Neural cell (in vitro differentiated cells): ENCODE data around the gene NCKAP5. TPM values are rescaled to one million over a fixed set of nuclear protein-coding genes. Genes with fewer than 3 reads are reported as not detected.

Experiments used
- H2AFZ ChIP-seq: fragments of 200-600, 300-800 bp; sonication (generic), shearing (Covaris generic); 2 replicates; pipeline ENCODE4 v1.6.0; 2014; ENCODE audit warnings: low read depth, mild to moderate bottlenecking, antibody characterized with exemption, low read length, moderate library complexity
- H3F3A ChIP-seq: fragments of 200-600 bp; shearing (Covaris generic); 2 replicates; pipeline ENCODE4 v1.6.1; 2016; ENCODE audit warnings: mild to moderate bottlenecking, moderate library complexity, mixed read lengths, antibody characterized with exemption, low read length; ENCODE audit not compliant: insufficient read depth, poor library complexity, severe bottlenecking
- H3K27ac ChIP-seq: fragments of 200-600, 300-800 bp; sonication (generic), shearing (Covaris generic); 2 replicates; pipeline ENCODE4 v1.5.1; 2014; ENCODE audit warnings: mild to moderate bottlenecking, low read length, moderate library complexity
- H3K27me3 ChIP-seq: fragments of 300-800, 200-600 bp; sonication (generic), shearing (Covaris generic); 2 replicates; pipeline ENCODE4 v1.6.0; 2014; ENCODE audit warnings: mild to moderate bottlenecking, low read depth, low read length, moderate library complexity; ENCODE audit not compliant: insufficient read depth
- H3K36me3 ChIP-seq: fragments of 300-800, 200-600 bp; sonication (generic), shearing (Covaris generic); 2 replicates; pipeline ENCODE4 v1.5.1; 2014; ENCODE audit warnings: mild to moderate bottlenecking, antibody characterized with exemption, low read length, moderate library complexity; ENCODE audit not compliant: insufficient read depth
- H3K4me2 ChIP-seq: fragments of 300-800, 200-600 bp; sonication (generic), shearing (Covaris generic); 2 replicates; pipeline ENCODE4 v1.6.0; 2014; ENCODE audit warnings: mild to moderate bottlenecking, low read length
- H3K4me3 ChIP-seq: fragments of 300-800, 200-600 bp; sonication (generic), shearing (Covaris generic); 2 replicates; pipeline ENCODE4 v1.5.1; 2014; ENCODE audit warnings: mild to moderate bottlenecking, low read length, moderate library complexity
- H3K79me2 ChIP-seq: fragments of 200-600 bp; shearing (Covaris generic); replicated peaks from 2 replicates; pipeline ENCODE4 v1.6.0; 2014; ENCODE audit warnings: mild to moderate bottlenecking, low read length, moderate library complexity; ENCODE audit not compliant: insufficient read depth
- H3K9ac ChIP-seq: fragments of 300-800, 200-600 bp; sonication (generic), shearing (Covaris generic); 2 replicates; pipeline ENCODE4 v1.6.1; 2016; ENCODE audit warnings: mild to moderate bottlenecking, low read length, mixed read lengths
- H3K9me2 ChIP-seq: fragments of 200-600 bp; shearing (Covaris generic); 2 replicates; pipeline ENCODE4 v1.6.1; 2016; ENCODE audit warnings: mild to moderate bottlenecking, low read length, mixed read lengths; ENCODE audit not compliant: insufficient read depth
- H3K9me3 ChIP-seq: fragments of 200-600, 300-800 bp; sonication (generic), shearing (Covaris generic); 2 replicates; pipeline ENCODE4 v1.6.1; 2016; ENCODE audit warnings: mild to moderate bottlenecking, mixed run types, low read length, moderate library complexity, mixed read lengths
- H4K20me1 ChIP-seq: fragments of 200-600 bp; shearing (Covaris generic); 2 replicates; pipeline ENCODE4 v1.6.1; 2016; ENCODE audit warnings: mild to moderate bottlenecking, mixed run types; ENCODE audit not compliant: insufficient read depth
- CTCF ChIP-seq: fragments of 450-650 bp; IDR thresholded peaks from 2 replicates; pipeline ENCODE4 v1.5.1; 2014; ENCODE audit warnings: antibody characterized with exemption, mild to moderate bottlenecking, moderate library complexity; ENCODE audit not compliant: poor library complexity, severe bottlenecking
- EP300 ChIP-seq: fragments of 450-650 bp; conservative IDR thresholded peaks from 2 replicates; pipeline ENCODE4 v1.6.1; 2014; ENCODE audit warnings: antibody characterized with exemption, mild to moderate bottlenecking, moderate library complexity; ENCODE audit not compliant: poor library complexity, severe bottlenecking
- EZH2 ChIP-seq: fragments of 200-600, 300-800 bp; shearing (Covaris generic), sonication (generic); IDR thresholded peaks from 2 replicates; pipeline ENCODE4 v1.6.1; 2014; ENCODE audit warnings: antibody characterized with exemption, low read length, borderline replicate concordance, mild to moderate bottlenecking; ENCODE audit not compliant: insufficient read depth, poor library complexity, severe bottlenecking
- MXI1 ChIP-seq: fragments of 450-650 bp; conservative IDR thresholded peaks from 2 replicates; pipeline ENCODE4 v1.6.1; 2014; ENCODE audit warnings: antibody characterized with exemption, mild to moderate bottlenecking; ENCODE audit not compliant: poor library complexity, severe bottlenecking
- POLR2AphosphoS5 ChIP-seq: IDR thresholded peaks from 2 replicates; pipeline ENCODE4 v1.6.1; 2012
- RAD21 ChIP-seq: fragments of 450-650 bp; conservative IDR thresholded peaks from 2 replicates; pipeline ENCODE4 v1.6.1; 2014; ENCODE audit warnings: antibody characterized with exemption, mild to moderate bottlenecking, moderate library complexity
- REST ChIP-seq: IDR thresholded peaks from 2 replicates; pipeline ENCODE4 v1.6.1; 2012; ENCODE audit warnings: borderline replicate concordance
- SMC3 ChIP-seq: fragments of 450-650 bp; conservative IDR thresholded peaks from 2 replicates; pipeline ENCODE4 v1.6.1; 2014; ENCODE audit warnings: antibody characterized with exemption, mild to moderate bottlenecking, moderate library complexity; ENCODE audit not compliant: poor library complexity
- TAF1 ChIP-seq: IDR thresholded peaks from 2 replicates; pipeline ENCODE4 v1.6.1; 2012; ENCODE audit warnings: low read depth
- polyA plus RNA-seq: library from polyadenylated mRNA; depleted of rRNA; stranded (reverse); fragments of >200 nt; gene quantifications from 2 replicates; pipeline ENCODE4 v1.2.3, GENCODE V29; 2014

NCKAP5 gene
- polyA plus RNA-seq, 1 donor from 2014 or later: 2.4 TPM

GRCh38 chr2:132758995-132759394 lies 809.3 kb downstream of the NCKAP5 start:
- Histone ChIP-seq H3K4me3 (no peak overlapping the region), H4K20me1 (no peaks in the 10 kb centered on the region), H3K36me3 (no peaks in the 10 kb centered on the region), H3K4me2 (no peak overlapping the region), H3K9ac (no peak overlapping the region), H3K27ac (no peak overlapping the region), H3K79me2 (no peaks in the 10 kb centered on the region), H3K27me3 (no peaks in the 10 kb centered on the region), H3K9me2 (no peaks in the 10 kb centered on the region), H3F3A (no peaks in the 10 kb centered on the region), H2AFZ (no peak overlapping the region), H3K9me3 (no peaks in the 10 kb centered on the region)
- TF ChIP-seq POLR2AphosphoS5: no peak
- TF ChIP-seq RAD21: no peak
- TF ChIP-seq TAF1: no peak
- no peak for TF ChIP-seq REST
- no peak for TF ChIP-seq EP300
- no peak for TF ChIP-seq MXI1
- TF ChIP-seq EZH2: no peak
- no peak for TF ChIP-seq SMC3
- no peak for TF ChIP-seq CTCF

GRCh38 chr2:132757676-132758075 lies 810.6 kb downstream of the NCKAP5 start:
- Histone ChIP-seq H3K4me2 (no peak overlapping the region), H3K9ac (no peak overlapping the region), H3K4me3 (peak overlapping the region; percentile 32), H4K20me1 (no peaks in the 10 kb centered on the region), H3K36me3 (no peaks in the 10 kb centered on the region), H3K27me3 (no peaks in the 10 kb centered on the region), H3K27ac (peak overlapping the region; percentile 59), H3K9me3 (no peaks in the 10 kb centered on the region), H3F3A (no peaks in the 10 kb centered on the region), H3K9me2 (no peaks in the 10 kb centered on the region), H3K79me2 (no peaks in the 10 kb centered on the region), H2AFZ (no peak overlapping the region)
- TF ChIP-seq EZH2: no peak
- no peak for TF ChIP-seq TAF1
- TF ChIP-seq POLR2AphosphoS5: no peak
- no peak for TF ChIP-seq REST
- no peak for TF ChIP-seq MXI1
- TF ChIP-seq EP300: no peak
- TF ChIP-seq CTCF: no peak
- no peak for TF ChIP-seq SMC3
